COR-L47 (cell line): ENCODE measurements around the gene PHAF1.

Experiments
- DNase-seq: peaks from one replicate; lab custom pipeline; 2025; lab: John Stamatoyannopoulos, UW

PHAF1 gene

DNA sequence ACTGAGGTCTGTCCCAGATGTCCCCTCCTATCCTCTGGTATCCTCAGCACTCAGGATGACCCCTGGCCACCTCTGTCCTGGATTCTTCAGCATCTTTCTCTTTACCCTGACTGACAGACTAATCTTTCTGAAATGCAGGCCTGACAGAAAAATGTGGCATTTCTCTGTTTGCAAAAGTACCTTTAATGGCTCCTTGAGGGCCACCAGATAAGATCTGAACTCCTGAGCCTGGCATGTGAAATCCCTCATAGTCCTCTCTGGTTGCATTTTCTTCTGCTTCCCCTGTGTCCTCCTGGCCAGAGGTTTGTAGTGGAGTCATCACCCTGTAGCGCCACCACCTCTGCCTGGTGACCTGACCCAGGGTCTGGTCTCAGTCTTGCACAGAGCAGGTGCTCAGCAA is 87.1 kb downstream of the PHAF1 start:
- no peak for DNase-seq

DNA sequence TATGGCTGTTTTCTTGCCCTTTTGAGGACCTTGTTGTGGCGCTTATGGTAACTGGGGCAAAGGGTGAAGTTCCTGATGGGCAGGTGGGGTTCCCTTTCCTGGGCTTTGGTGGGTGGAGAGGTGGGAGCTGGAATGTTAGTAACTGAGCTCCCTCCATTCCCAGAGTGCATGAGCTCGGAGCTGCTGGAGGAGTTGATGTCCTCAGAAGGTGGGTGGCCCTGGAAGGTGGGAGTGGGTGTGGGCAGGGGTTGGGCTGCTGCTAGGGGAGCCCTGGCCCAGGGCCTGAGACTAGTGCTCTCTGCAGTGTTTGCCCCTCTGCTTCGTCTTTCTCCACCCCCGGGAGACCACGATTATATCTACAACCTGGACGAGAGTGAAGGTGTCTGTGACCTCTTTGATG is 88.0 kb downstream of the PHAF1 start:
- no peak for DNase-seq
